NT2/D1 (cell line): ENCODE measurements around the gene GALNT4.

Experiments
- SUZ12 ChIP-seq: IDR thresholded peaks from 2 replicates; pipeline ENCODE4 v1.6.1; 2011; ENCODE audit not compliant: insufficient read length, insufficient read depth; ENCODE audit errors: extremely low read depth
- YY1 ChIP-seq: IDR thresholded peaks from 2 replicates; pipeline ENCODE4 v1.6.1; 2011; ENCODE audit not compliant: insufficient read length, insufficient read depth
- ZNF274 ChIP-seq: IDR thresholded peaks from 2 replicates; pipeline ENCODE4 v1.6.1; 2011; ENCODE audit warnings: mild to moderate bottlenecking, low read depth, low read length

GRCh38 chr12:89493670-89494302, 30.8 kb downstream of the GALNT4 start:
- TF ChIP-seq SUZ12 (no peak), ZNF274 (no peak), YY1 (no peak)
